Measurements from ENCODE around the gene ANKRD33B.

DNA sequence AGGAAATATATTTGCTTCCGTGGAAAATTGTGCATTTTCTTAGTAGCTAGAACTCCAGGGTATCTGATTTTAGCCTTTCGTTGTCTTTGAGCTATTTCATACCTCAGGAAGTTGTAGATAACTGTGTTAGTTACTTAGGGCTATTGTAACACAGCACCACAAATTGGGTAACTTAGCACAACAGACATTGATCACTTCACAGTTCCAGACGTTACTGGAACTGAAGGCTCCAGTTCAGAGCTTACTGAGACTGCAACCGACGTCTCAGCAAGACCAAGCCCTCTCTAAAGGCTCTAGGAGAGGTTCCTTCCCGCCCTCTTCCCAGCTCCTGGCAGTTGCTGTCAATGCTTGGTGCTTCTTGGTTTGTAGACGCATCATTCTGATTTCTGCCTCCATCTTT, 17.7 kb upstream of the ANKRD33B start:
- TF ChIP-seq, protein P1, sequence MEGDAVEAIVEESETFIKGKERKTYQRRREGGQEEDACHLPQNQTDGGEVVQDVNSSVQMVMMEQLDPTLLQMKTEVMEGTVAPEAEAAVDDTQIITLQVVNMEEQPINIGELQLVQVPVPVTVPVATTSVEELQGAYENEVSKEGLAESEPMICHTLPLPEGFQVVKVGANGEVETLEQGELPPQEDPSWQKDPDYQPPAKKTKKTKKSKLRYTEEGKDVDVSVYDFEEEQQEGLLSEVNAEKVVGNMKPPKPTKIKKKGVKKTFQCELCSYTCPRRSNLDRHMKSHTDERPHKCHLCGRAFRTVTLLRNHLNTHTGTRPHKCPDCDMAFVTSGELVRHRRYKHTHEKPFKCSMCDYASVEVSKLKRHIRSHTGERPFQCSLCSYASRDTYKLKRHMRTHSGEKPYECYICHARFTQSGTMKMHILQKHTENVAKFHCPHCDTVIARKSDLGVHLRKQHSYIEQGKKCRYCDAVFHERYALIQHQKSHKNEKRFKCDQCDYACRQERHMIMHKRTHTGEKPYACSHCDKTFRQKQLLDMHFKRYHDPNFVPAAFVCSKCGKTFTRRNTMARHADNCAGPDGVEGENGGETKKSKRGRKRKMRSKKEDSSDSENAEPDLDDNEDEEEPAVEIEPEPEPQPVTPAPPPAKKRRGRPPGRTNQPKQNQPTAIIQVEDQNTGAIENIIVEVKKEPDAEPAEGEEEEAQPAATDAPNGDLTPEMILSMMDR (conservative IDR thresholded peaks at IDR 0.05 in 1 of 2, IDR thresholded peaks at IDR 0.05 in 1 of 2; ENCODE audit: low read depth in 1 of 2, low read length in 2 of 2): no peak
- no peak for TF ChIP-seq EZH2 (IDR thresholded peaks at IDR 0.05; ENCODE audit: low read length, missing control alignments)

Data from fibroblast of lung (primary cell).